Muscle layer of duodenum (tissue), 2 donors: ENCODE data around the gene ARAP3.

Source experiments
- H3K27ac ChIP-seq: one replicate; pipeline ENCODE4 v1.7.0; 2013; ENCODE audit warnings: mild to moderate bottlenecking, low read length
- H3K27me3 ChIP-seq: one replicate; pipeline ENCODE4 v1.7.0; 2013; ENCODE audit warnings: low read depth, mild to moderate bottlenecking, control low read depth, low read length
- H3K36me3 ChIP-seq, 2 donors: one replicate each; pipeline ENCODE4 v1.7.0; 2013; ENCODE audit warnings: low read length in 2 of 2, control low read depth in 1 of 2, mild to moderate bottlenecking in 1 of 2; ENCODE audit not compliant: insufficient read depth in 2 of 2, control insufficient read depth in 1 of 2
- H3K4me1 ChIP-seq, 2 donors: one replicate each; pipeline ENCODE4 v1.7.0; 2013; ENCODE audit warnings: low read length in 2 of 2, mild to moderate bottlenecking in 2 of 2, control low read depth in 1 of 2, moderate library complexity in 1 of 2; ENCODE audit not compliant: insufficient read depth in 2 of 2, control insufficient read depth in 1 of 2
- H3K4me3 ChIP-seq, 2 donors: one replicate each; pipeline ENCODE4 v1.7.0; 2013; ENCODE audit warnings: low read length in 2 of 2, low read depth in 1 of 2, mild to moderate bottlenecking in 1 of 2
- H3K9me3 ChIP-seq, 2 donors: one replicate each; pipeline ENCODE4 v1.7.0; 2013; ENCODE audit warnings: low read length in 2 of 2, control low read depth in 1 of 2, mild to moderate bottlenecking in 1 of 2; ENCODE audit not compliant: control insufficient read depth in 1 of 2
- donor health status: healthy.

ARAP3 gene

DNA sequence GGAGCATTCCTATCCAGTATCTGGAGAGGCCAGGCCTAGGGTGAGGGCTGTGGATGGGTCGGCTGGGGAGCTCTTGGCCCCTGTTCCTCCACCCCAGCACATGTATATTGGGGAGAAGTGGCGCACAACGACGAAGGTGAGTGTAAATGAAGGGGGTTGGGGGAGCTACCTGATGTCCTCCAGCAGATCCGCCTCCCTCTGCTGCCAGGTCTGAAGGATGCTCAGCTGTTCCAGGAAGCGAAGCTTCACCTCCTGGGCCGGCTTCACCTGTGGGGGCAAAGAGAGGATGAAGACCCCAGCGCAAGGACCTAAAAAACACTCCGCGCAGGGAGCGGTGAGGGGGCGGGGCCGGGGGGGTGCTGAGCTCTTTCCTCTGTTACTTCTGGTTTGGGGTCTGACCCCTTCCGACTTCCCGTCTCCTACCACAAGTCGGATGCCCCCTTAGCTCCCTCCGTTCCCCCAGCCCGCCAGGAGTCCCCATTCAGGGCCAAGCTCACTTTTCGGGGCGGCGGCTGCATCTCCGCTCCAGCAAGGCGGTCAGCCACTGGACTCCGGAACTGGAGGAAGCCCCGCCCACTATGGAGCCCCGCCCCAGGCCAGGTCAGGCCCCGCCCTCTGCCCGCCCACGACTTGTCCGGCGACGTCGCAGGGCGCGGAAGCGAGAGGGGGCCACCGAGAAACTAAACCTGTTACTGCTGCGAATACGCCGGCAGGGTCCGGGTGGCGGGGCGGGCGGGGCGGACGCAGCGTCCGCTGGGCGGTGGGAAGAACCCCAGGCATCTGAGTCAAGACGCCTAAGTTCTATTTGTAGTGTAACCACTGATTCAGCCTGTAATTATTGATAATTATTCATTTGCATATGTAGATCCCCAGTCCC lies 30.9 kb downstream of the ARAP3 start, which contains the start of gene FCHSD1:
Gene FCHSD1, minus strand, starts transcription at position 568 of the 877 bp plus-strand sequence. Its CDS starts 50 bp downstream, at position 518.
- Histone ChIP-seq H3K27ac (peak within 1 kb of the TSS; percentile 31), H3K9me3 (no peaks in the 10 kb centered on the region), H3K4me1 (peaks cover 0 to 12% of the 10 kb centered on the region in 2 donors), H3K27me3 (no peaks in the 10 kb centered on the region), H3K4me3 (peak within 1 kb of the TSS; percentile 70 to 80), H3K36me3 (peaks cover 8 to 32% of the 10 kb centered on the region in 2 donors)

DNA sequence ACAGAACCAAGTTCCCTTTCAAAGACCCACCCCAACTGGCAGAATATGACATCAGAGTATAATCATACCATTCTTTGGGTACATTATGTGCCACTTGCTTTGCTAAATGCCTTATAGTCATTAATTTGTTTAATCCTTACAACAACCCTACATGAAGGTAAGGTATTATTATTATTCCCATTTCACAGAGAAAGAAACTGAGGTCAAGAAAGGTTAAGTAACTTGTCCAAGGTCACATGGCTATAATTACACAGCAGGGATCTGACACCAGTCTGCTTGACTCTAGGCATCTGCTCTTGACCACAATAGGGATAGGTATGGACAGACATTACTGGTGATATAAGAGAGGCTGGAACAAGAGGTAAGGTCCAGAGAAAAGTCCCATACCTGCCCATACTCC lies 32.1 kb downstream of the ARAP3 start:
- H3K27me3 ChIP-seq: no peaks in the 10 kb centered on the region
- no peak overlapping the region for H3K4me3 ChIP-seq
- peaks cover 0 to 12% of the 10 kb centered on the region in 2 donors for H3K4me1 ChIP-seq
- H3K36me3 ChIP-seq: peaks cover 12 to 31% of the 10 kb centered on the region in 2 donors
- no peak overlapping the region for H3K27ac ChIP-seq
- no peaks in the 10 kb centered on the region for H3K9me3 ChIP-seq

DNA sequence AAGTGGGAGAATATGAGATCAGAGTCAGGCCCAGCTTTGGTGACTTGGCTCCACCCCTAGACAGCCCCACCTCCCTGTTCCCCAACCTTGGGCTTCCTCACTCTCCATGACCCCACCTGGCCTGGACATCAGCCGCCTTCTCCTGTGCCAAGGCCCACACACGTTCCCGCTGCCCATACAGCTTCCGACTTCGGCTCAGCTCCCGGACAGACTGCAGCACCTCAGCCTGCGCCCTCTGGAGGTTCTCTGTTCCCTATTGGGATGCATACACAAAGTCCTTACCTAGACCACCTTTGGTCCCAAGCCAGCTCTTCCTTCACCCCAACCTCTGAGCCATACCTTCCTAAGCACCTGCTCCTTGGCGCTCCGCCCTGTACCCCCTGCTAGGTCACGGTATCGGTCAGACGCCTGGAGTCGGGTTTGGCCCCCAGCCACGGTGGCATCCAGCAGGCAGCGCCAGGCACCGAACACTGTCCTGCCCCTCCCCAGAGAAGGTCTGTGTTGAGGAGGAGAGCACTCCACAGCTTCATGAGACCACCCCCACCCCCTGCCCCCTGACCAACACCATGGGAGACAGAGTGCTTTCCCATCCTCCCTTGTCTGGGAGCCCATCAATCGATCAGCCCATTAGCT lies 32.9 kb downstream of the ARAP3 start:
- no peak overlapping the region for H3K27ac ChIP-seq
- H3K9me3 ChIP-seq: no peaks in the 10 kb centered on the region
- H3K27me3 ChIP-seq: no peaks in the 10 kb centered on the region
- peaks cover 0 to 12% of the 10 kb centered on the region in 2 donors for H3K4me1 ChIP-seq
- no peak overlapping the region for H3K4me3 ChIP-seq
- H3K36me3 ChIP-seq: peaks cover 13 to 34% of the 10 kb centered on the region in 2 donors

DNA sequence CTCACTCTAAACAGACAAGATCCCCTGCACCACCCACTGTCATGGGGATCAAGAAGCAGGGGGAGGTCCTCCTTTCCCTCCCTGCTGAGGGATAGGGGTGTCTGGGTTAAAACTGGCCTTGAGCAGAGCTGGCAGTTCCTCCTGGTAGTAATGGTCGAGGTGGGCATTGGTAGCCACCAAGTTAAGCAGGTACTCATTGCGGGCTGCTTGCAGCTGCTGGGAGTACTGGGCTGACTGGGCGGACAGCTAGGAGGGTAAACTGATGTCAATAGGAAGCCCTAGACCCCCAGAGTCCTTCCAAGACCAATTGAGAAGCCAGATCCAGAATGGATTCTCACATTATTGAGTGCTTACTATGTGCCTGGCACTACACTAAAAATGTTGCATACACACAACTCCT lies 34.2 kb downstream of the ARAP3 start:
- Histone ChIP-seq H3K36me3 (peaks cover 11 to 45% of the 10 kb centered on the region in 2 donors), H3K4me3 (no peak overlapping the region), H3K27ac (no peak overlapping the region), H3K27me3 (no peaks in the 10 kb centered on the region), H3K4me1 (peaks cover 0 to 12% of the 10 kb centered on the region in 2 donors), H3K9me3 (no peaks in the 10 kb centered on the region)

DNA sequence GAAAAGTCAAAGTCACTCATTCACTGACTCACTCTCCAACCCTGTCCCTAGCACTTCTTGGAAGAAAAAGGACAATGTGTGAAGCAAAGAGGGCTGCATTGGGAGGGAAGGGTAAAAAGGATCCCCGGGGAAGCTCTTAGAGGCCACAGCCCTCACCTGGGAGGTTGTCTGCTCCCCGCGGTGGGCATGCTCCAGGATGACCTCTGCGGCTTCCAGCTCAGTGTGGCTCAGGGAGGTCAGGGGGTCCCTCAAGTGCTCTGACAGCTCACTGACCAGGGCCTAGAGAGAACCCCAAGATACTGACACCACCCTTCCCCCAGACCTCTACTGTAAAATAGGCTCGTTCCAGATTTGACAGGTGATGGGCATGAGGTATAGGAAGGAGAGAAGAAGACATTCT lies 34.8 kb downstream of the ARAP3 start:
- Histone ChIP-seq H3K36me3 (peaks cover 11 to 48% of the 10 kb centered on the region in 2 donors), H3K9me3 (no peaks in the 10 kb centered on the region), H3K27ac (no peak overlapping the region), H3K4me1 (peaks cover 0 to 12% of the 10 kb centered on the region in 2 donors), H3K27me3 (no peaks in the 10 kb centered on the region), H3K4me3 (no peak overlapping the region)

DNA sequence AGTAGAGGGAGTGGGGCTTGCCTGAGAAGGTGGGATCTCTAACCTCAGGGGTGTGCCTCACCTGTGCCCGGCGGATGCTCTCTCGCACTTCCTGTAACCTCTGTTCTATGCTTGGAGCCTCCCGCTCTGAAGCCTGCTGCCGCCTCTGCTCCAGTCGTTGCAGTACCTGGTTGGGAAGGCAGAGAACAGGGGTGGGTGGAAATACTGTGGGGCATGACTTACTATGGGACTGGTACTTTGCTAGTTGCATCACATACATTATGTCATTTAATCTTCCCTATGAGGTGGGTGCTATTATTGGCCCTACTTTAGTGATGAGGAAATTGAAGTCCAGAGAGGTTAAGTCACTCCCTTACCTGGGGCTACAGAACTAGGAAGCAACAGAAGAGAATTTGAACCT lies 36.0 kb downstream of the ARAP3 start:
- no peak overlapping the region for H3K4me3 ChIP-seq
- peaks cover 11 to 53% of the 10 kb centered on the region in 2 donors for H3K36me3 ChIP-seq
- peaks cover 0 to 12% of the 10 kb centered on the region in 2 donors for H3K4me1 ChIP-seq
- H3K9me3 ChIP-seq: no peaks in the 10 kb centered on the region
- H3K27me3 ChIP-seq: no peaks in the 10 kb centered on the region
- no peak overlapping the region for H3K27ac ChIP-seq

DNA sequence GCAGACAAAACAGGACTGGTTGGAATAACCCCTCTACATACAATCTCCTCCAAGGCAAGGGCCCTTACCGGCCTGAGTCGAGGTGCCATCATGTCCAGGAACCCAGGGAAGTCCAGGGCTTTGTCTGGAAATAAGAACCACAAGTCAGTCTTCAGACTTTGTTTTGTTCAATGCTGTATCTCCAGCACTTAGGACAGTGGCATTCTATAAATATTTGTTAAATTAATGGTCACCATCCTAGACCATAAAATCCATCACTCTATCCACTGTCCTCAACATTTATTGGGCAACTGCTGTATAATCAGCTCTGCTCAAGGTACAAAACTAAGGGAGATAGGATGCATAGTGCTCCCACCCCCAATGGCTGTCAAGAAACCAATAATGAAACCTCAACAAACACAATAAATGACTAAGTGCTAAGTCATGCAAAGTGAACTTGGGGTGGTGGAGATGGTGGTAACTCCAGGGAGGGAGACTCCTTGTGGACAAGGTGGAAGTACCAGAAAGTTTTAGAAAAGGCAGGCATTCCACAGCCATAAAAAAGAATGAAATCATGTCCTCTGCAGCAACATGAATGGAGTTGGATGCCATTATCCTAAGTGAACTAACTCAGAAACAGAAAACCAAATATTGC lies 40.3 kb downstream of the ARAP3 start:
- Histone ChIP-seq H3K9me3 (no peaks in the 10 kb centered on the region), H3K36me3 (peaks cover 11 to 45% of the 10 kb centered on the region in 2 donors), H3K27ac (no peak overlapping the region), H3K4me3 (no peak overlapping the region), H3K4me1 (peaks cover 0 to 8% of the 10 kb centered on the region in 2 donors), H3K27me3 (no peaks in the 10 kb centered on the region)

DNA sequence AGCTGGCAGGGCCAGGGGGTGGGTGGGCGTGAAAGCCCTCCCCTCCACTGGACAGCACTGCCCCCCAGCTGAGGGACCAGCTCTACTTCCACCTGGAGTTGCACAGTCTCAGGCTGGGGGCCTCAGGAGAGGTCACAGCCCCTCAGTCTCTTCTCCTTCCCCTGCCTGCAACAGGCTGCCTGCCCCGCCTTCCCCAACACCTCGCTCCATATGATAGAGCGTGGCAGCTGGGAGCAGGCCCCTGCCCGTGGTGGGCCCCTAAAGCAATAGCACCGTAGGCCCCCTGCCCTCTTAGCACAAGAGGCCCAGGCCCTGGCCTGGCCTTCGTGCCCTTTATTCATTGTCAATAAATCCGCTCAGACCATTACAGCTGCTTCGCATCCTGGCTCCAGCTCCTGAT lies 41.3 kb downstream of the ARAP3 start:
- Histone ChIP-seq H3K4me3 (no peak overlapping the region), H3K9me3 (no peaks in the 10 kb centered on the region), H3K27me3 (no peaks in the 10 kb centered on the region), H3K4me1 (peaks cover 0 to 14% of the 10 kb centered on the region in 2 donors), H3K36me3 (peaks cover 3 to 35% of the 10 kb centered on the region in 2 donors), H3K27ac (no peak overlapping the region)

DNA sequence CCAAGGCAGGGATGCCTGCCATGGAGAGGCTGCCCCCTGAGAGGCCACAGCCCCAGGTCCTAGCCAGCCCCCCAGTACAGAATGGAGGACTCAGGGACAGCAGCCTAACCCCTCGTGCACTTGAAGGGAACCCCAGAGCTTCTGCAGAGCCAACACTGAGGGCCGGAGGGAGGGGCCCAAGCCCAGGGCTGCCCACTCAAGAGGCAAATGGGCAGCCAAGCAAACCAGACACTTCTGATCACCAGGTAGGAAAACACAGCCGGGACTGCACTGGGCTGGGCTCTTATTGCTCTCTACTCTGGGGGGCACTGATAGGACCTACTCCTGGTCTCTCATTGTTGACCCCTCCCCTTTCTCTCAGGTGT lies 42.0 kb downstream of the ARAP3 start:
- H3K27ac ChIP-seq: no peak overlapping the region
- H3K4me1 ChIP-seq: peaks cover 3 to 20% of the 10 kb centered on the region in 2 donors
- H3K4me3 ChIP-seq: no peak overlapping the region
- no peaks in the 10 kb centered on the region for H3K9me3 ChIP-seq
- H3K27me3 ChIP-seq: no peaks in the 10 kb centered on the region
- H3K36me3 ChIP-seq: peaks cover 3 to 33% of the 10 kb centered on the region in 2 donors

DNA sequence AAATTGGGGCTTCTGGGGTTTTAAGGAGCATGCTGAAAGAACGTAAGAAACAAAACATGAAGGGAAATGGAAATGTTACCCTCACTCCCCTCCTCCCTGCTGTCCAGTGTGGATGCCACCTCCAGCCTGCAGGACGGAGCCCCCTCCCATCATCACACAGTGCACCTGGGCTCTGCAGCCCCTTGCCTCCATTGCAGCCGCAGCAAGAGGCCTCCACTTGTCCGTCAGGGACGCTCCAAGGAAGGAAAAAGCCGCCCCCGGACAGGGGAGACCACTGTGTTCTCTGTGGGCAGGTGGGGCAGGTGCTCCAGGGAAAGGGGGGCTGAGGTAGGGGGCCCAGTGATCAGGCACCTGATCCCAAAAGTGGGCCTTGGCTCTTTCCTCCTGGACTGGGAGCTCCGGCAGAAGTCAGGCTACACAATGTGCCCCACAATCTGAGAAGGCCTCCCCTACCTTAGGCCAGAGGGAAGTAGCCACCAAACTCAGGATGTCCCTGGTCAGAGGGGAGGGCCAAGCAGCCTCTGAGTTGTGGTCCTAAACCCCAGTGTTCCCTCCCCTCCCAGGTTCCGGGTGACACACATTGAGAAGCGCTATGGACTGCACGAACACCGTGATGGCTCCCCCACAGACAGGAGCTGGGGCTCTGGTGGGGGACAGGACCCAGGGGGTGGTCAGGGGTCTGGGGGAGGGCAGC lies 42.5 kb downstream of the ARAP3 start:
- Histone ChIP-seq H3K4me1 (peaks cover 8 to 26% of the 10 kb centered on the region in 2 donors), H3K4me3 (no peak overlapping the region), H3K36me3 (peaks cover 5 to 29% of the 10 kb centered on the region in 2 donors), H3K27ac (no peak overlapping the region), H3K27me3 (no peaks in the 10 kb centered on the region), H3K9me3 (no peaks in the 10 kb centered on the region)

DNA sequence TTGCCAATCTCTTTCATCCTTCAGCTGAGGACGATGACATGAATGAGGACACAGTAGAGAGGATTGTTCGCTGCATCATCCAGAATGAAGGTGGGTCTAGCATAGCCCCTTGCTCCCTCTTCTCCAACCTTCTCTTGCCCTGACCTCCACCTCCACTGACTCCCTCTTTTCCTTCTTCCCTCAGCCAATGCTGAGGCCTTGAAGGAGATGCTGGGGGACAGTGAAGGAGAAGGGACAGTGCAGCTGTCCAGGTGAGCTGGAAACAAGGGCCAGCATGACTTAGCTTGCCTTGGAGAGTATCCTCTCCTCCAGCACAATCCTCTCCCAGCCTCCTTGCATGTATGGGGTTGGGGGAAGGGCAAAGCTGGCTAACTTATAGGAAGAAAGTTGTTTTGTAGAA lies 43.3 kb downstream of the ARAP3 start:
- Histone ChIP-seq H3K9me3 (no peaks in the 10 kb centered on the region), H3K36me3 (peaks cover 4 to 21% of the 10 kb centered on the region in 2 donors), H3K4me3 (no peak overlapping the region), H3K4me1 (peaks cover 9 to 27% of the 10 kb centered on the region in 2 donors), H3K27me3 (no peaks in the 10 kb centered on the region), H3K27ac (no peak overlapping the region)
